Endothelial cell (in vitro differentiated cells): ENCODE measurements around the gene ANO2. TPM values are rescaled to one million over a fixed set of nuclear protein-coding genes. Genes with fewer than 3 reads are reported as not detected.

Source experiments
- DNase-seq: peaks from one replicate; pipeline ENCODE4 v3.0.0; 2021; ENCODE audit warnings: low spot score
- H3K27ac Mint-ChIP-seq: one replicate; pipeline ENCODE4 v1.8.0; 2021; ENCODE audit warnings: mixed read lengths, inconsistent platforms; ENCODE audit not compliant: unreplicated experiment
- H3K27me3 Mint-ChIP-seq: one replicate; pipeline ENCODE4 v1.8.0; 2021; ENCODE audit warnings: mild to moderate bottlenecking, moderate library complexity, mixed read lengths, inconsistent platforms; ENCODE audit not compliant: unreplicated experiment
- H3K36me3 Mint-ChIP-seq: one replicate; pipeline ENCODE4 v1.8.0; 2021; ENCODE audit warnings: mild to moderate bottlenecking, low read depth, mixed read lengths, inconsistent platforms; ENCODE audit not compliant: unreplicated experiment
- H3K4me1 Mint-ChIP-seq: one replicate; pipeline ENCODE4 v1.8.0; 2021; ENCODE audit warnings: mild to moderate bottlenecking, mixed read lengths, inconsistent platforms; ENCODE audit not compliant: unreplicated experiment
- H3K4me3 Mint-ChIP-seq: one replicate; pipeline ENCODE4 v1.8.0; 2021; ENCODE audit warnings: mild to moderate bottlenecking, mixed read lengths, inconsistent platforms; ENCODE audit not compliant: unreplicated experiment
- H3K9me3 Mint-ChIP-seq: one replicate; pipeline ENCODE4 v1.8.0; 2021; ENCODE audit warnings: mixed read lengths, inconsistent platforms; ENCODE audit not compliant: unreplicated experiment
- CTCF ChIP-seq: fragments of 200-600 bp; sonication (generic); IDR thresholded peaks from one replicate; pipeline ENCODE4 v1.5.0; 2021; ENCODE audit warnings: antibody characterized with exemption; ENCODE audit not compliant: unreplicated experiment
- total RNA-seq: library from RNA; stranded (reverse); fragmentation: NEBNext Ultra II Directional; extraction: Animal tissue kit (Norgen Biotek cat#: 25700); gene quantifications from one replicate; pipeline ENCODE4 v1.2.1, GENCODE V29; 2021; ENCODE audit not compliant: unreplicated experiment

Gene ANO2
- total RNA-seq, 1 donor from 2014 or later, result 4.5 TPM

GRCh38 chr12:5778821-5779220 is 166.2 kb downstream of the ANO2 start:
- H3K36me3 Mint-ChIP-seq, result no peaks in the 10 kb centered on the region
- H3K27me3 Mint-ChIP-seq, result no peaks in the 10 kb centered on the region
- H3K4me1 Mint-ChIP-seq, result no peaks in the 10 kb centered on the region
- no peak for TF ChIP-seq CTCF
- H3K9me3 Mint-ChIP-seq, result no peaks in the 10 kb centered on the region
- no peak for DNase-seq
- no peak overlapping the region for H3K27ac Mint-ChIP-seq
- no peak overlapping the region for H3K4me3 Mint-ChIP-seq

- no peaks in the 10 kb centered on the region for H3K9me3 Mint-ChIP-seq
- no peak overlapping the region for H3K4me3 Mint-ChIP-seq
- peaks cover 5% of the 10 kb centered on the region for H3K4me1 Mint-ChIP-seq
- no peaks in the 10 kb centered on the region for H3K27me3 Mint-ChIP-seq
- no peaks in the 10 kb centered on the region for H3K36me3 Mint-ChIP-seq
- TF ChIP-seq CTCF, result no peak
- no peak for DNase-seq
- H3K27ac Mint-ChIP-seq, result no peak overlapping the region
Observed at GRCh38 chr12:5777451-5777850, 167.6 kb downstream of the ANO2 start.

GRCh38 chr12:5776091-5776490 is 169.0 kb downstream of the ANO2 start:
- Mint-ChIP-seq H3K27ac (no peak overlapping the region), H3K4me3 (no peak overlapping the region), H3K9me3 (no peaks in the 10 kb centered on the region), H3K27me3 (no peaks in the 10 kb centered on the region), H3K36me3 (no peaks in the 10 kb centered on the region), H3K4me1 (peaks cover 5% of the 10 kb centered on the region)
- DNase-seq, result no peak
- no peak for TF ChIP-seq CTCF

GRCh38 chr12:5773550-5773949 is 171.5 kb downstream of the ANO2 start:
- Mint-ChIP-seq H3K4me3 (no peak overlapping the region), H3K27ac (no peak overlapping the region), H3K36me3 (peaks cover 4% of the 10 kb centered on the region), H3K4me1 (peaks cover 5% of the 10 kb centered on the region), H3K9me3 (no peaks in the 10 kb centered on the region), H3K27me3 (peaks cover 2% of the 10 kb centered on the region)
- TF ChIP-seq CTCF, result no peak
- no peak for DNase-seq

GRCh38 chr12:5771756-5772155 is 173.3 kb downstream of the ANO2 start:
- no peaks in the 10 kb centered on the region for H3K9me3 Mint-ChIP-seq
- H3K36me3 Mint-ChIP-seq, result peaks cover 4% of the 10 kb centered on the region
- DNase-seq, result no peak
- H3K4me3 Mint-ChIP-seq, result no peak overlapping the region
- peaks cover 8% of the 10 kb centered on the region for H3K4me1 Mint-ChIP-seq
- TF ChIP-seq CTCF, result no peak
- no peak overlapping the region for H3K27ac Mint-ChIP-seq
- peaks cover 8% of the 10 kb centered on the region for H3K27me3 Mint-ChIP-seq
